Hepatocyte (in vitro differentiated cells): ENCODE results near the gene ONECUT3.

Source experiments
- EZH2 ChIP-seq: fragments of 200-600 bp; sonication (generic); IDR thresholded peaks from 2 replicates; pipeline ENCODE4 v1.6.1; 2016; ENCODE audit warnings: antibody characterized with exemption, mild to moderate bottlenecking, borderline replicate concordance
- EZH2phosphoT487 ChIP-seq: fragments of 200-600 bp; sonication (generic); IDR thresholded peaks from one replicate; pipeline ENCODE4 v1.6.1; 2018; ENCODE audit warnings: antibody characterized with exemption, mild to moderate bottlenecking, low read depth, moderate library complexity; ENCODE audit not compliant: unreplicated experiment, severe bottlenecking
- TF ChIP-seq, protein P1 (sequence below): fragments of 200-600 bp; sonication (generic); IDR thresholded peaks from 2 replicates; pipeline ENCODE4 v1.5.1; 2016; ENCODE audit warnings: antibody characterized with exemption, mild to moderate bottlenecking; ENCODE audit not compliant: poor library complexity

DNA sequence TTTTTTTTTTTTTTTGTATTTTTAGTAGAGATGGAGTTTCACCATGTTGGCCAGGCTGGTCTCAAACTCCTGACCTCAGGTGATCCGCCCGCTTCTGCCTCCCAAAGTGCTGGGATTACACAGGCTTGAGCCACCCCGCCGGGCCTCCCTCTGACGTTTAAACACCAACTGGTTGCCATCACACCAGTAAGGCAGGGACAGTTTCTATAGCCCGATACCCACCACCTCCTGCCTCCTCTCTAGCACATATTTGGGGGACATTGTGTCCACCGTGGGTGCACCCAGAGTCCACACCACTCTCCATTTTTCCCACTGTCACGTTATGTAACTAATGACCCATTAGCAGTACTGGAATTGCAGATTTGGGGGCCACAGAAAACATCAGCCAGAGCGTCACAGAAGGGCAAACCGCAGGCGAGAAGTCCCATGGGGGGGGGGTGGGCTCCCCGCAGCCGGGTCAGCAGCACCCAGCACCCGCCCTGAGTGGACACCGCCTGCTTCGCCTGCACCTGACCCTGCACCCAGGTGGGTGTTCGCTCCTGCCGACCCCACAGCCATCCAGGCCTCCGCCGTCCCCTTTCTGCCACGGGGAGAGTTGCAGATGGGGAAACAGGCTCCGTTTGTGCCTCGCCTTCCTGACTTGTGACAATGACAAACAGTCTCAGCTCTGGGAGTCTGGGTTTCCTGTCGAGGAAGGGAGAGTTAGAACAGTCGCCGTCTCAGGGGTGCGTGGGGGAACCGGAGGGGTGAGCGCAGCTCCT lies 3.6 kb downstream of the ONECUT3 start:
- TF ChIP-seq, protein P1, sequence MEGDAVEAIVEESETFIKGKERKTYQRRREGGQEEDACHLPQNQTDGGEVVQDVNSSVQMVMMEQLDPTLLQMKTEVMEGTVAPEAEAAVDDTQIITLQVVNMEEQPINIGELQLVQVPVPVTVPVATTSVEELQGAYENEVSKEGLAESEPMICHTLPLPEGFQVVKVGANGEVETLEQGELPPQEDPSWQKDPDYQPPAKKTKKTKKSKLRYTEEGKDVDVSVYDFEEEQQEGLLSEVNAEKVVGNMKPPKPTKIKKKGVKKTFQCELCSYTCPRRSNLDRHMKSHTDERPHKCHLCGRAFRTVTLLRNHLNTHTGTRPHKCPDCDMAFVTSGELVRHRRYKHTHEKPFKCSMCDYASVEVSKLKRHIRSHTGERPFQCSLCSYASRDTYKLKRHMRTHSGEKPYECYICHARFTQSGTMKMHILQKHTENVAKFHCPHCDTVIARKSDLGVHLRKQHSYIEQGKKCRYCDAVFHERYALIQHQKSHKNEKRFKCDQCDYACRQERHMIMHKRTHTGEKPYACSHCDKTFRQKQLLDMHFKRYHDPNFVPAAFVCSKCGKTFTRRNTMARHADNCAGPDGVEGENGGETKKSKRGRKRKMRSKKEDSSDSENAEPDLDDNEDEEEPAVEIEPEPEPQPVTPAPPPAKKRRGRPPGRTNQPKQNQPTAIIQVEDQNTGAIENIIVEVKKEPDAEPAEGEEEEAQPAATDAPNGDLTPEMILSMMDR, result no peak
- TF ChIP-seq EZH2phosphoT487 (no peak), EZH2 (peak; percentile 51)
